Suprapubic skin (tissue), 4 donors: ENCODE results near the gene GAB1. TPM values are rescaled to one million over a fixed set of nuclear protein-coding genes. Genes with fewer than 3 reads are reported as not detected.
A peak's percentile ranks its signal among the peaks of the same experiment; 100 is the strongest.
"Not testable (repeated sequence)": the region's sequence is repeated elsewhere in the genome, so short reads cannot be mapped to it uniquely, and the experiment has no call there.

Experiments
- DNase-seq, 2 donors: peaks; one replicate each; pipeline ENCODE4 v3.0.0-alpha.2; 2019; ENCODE audit warnings: low spot score in 2 of 2
- H3K27ac ChIP-seq: fragments of 200-600 bp; sonication (generic); one replicate; pipeline ENCODE4 v1.5.1; 2019
- H3K27me3 ChIP-seq: fragments of 200-600 bp; sonication (generic); one replicate; pipeline ENCODE4 v1.5.1; 2019
- H3K36me3 ChIP-seq: fragments of 200-600 bp; sonication (generic); one replicate; pipeline ENCODE4 v1.5.1; 2019
- H3K4me1 ChIP-seq: fragments of 200-600 bp; sonication (generic); one replicate; pipeline ENCODE4 v1.5.1; 2019
- H3K4me3 ChIP-seq: fragments of 200-600 bp; sonication (generic); one replicate; pipeline ENCODE4 v1.5.1; 2019; ENCODE audit warnings: mild to moderate bottlenecking
- H3K9me3 ChIP-seq: fragments of 200-600 bp; sonication (generic); one replicate; pipeline ENCODE4 v1.5.1; 2019
- EP300 ChIP-seq: sonication (generic); formaldehyde crosslinking; IDR thresholded peaks from one replicate; pipeline ENCODE4 v1.6.1; 2017; ENCODE audit warnings: antibody characterized with exemption
- POLR2A ChIP-seq, 2 donors: fragments of 450-650 bp; IDR thresholded peaks; one replicate each; pipeline ENCODE4 v1.6.1; 2017; ENCODE audit warnings: antibody characterized with exemption in 2 of 2, mild to moderate bottlenecking in 2 of 2, moderate library complexity in 2 of 2
- POLR2AphosphoS5 ChIP-seq, 3 donors: sonication (generic); formaldehyde crosslinking; IDR thresholded peaks; one replicate each; pipeline ENCODE4 v1.6.1; 2017; ENCODE audit warnings: antibody characterized with exemption in 3 of 3
- WGBS: methylation state at CpG from one replicate; pipeline ENCODE4 v1.1.5; 2018; 5-methylcytosine and 5-hydroxymethylcytosine counted together
- total RNA-seq, 4 donors: library from RNA; depleted of rRNA; stranded (reverse); fragments of >200 nt; gene quantifications; one replicate each; pipeline ENCODE4 v1.1.0, GENCODE V29; 2016
- TF ChIP-seq, protein P1 (sequence below), 2 donors: fragments of 200-600 bp in 1 of 2; fragments of 450-650 bp in 1 of 2; sonication (generic) in 1 of 2; IDR thresholded peaks; one replicate each; pipeline ENCODE4 v1.5.1; 2016 to 2019; ENCODE audit warnings: antibody characterized with exemption in 2 of 2, mild to moderate bottlenecking in 1 of 2, moderate library complexity in 1 of 2

GAB1 gene
- total RNA-seq, 4 donors from 2014 or later, result 39.5 to 64.5 (median 46.4) TPM

DNA sequence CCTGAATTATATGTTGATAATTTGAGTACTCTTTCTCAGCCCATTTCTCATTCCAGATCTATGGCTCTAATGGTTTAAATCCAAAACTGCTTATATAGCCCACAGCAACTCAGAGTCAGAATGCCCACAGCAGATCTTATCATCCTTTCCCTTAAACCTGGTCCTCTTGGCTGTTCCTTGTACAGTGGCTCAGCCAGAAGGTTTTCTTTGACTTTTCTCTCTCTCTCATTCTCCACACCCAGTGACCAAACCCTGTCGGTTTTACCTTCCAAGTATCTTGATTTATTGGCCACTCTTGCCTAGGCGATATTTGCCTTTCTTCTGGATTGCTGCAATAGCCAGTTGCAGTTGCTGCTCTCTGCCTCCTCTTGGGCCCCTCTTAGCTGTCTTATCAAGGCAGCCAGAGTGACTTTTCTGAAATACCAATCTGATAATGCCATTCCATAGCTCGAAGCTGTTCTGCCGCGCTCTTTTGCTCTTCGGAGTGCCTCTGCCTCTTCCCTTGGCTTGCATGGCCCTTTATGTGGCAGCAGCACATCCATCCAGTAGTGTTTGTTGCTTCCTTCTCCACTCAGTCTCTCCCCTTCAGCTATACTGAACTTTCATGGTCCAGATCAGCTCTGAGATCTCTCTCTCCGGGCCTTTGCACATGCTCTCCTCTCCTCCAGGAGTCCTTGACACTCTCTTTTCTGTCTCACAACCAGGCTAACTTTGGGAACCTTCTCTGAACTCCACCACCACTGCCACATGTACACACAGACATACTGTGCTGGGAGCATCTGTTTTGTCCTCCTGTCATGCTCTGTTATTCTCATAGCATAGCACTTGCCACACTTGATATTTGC is 11.8 kb downstream of the GAB1 start:
- no peaks in the 10 kb centered on the region for H3K9me3 ChIP-seq
- no peak for DNase-seq
- no peak overlapping the region for H3K27ac ChIP-seq
- H3K4me1 ChIP-seq, result peaks cover 27% of the 10 kb centered on the region
- no peaks in the 10 kb centered on the region for H3K27me3 ChIP-seq
- 64% methylated on average over 7 of the region's 7 CpGs for WGBS
- H3K4me3 ChIP-seq, result no peak overlapping the region
- H3K36me3 ChIP-seq, result no peaks in the 10 kb centered on the region
- no peak for TF ChIP-seq EP300
- TF ChIP-seq, protein P1, sequence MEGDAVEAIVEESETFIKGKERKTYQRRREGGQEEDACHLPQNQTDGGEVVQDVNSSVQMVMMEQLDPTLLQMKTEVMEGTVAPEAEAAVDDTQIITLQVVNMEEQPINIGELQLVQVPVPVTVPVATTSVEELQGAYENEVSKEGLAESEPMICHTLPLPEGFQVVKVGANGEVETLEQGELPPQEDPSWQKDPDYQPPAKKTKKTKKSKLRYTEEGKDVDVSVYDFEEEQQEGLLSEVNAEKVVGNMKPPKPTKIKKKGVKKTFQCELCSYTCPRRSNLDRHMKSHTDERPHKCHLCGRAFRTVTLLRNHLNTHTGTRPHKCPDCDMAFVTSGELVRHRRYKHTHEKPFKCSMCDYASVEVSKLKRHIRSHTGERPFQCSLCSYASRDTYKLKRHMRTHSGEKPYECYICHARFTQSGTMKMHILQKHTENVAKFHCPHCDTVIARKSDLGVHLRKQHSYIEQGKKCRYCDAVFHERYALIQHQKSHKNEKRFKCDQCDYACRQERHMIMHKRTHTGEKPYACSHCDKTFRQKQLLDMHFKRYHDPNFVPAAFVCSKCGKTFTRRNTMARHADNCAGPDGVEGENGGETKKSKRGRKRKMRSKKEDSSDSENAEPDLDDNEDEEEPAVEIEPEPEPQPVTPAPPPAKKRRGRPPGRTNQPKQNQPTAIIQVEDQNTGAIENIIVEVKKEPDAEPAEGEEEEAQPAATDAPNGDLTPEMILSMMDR (IDR thresholded peaks at IDR 0.05), result no peak
- no peak for TF ChIP-seq POLR2AphosphoS5 (IDR thresholded peaks at IDR 0.05)
- TF ChIP-seq POLR2A (IDR thresholded peaks at IDR 0.05), result no peak

DNA sequence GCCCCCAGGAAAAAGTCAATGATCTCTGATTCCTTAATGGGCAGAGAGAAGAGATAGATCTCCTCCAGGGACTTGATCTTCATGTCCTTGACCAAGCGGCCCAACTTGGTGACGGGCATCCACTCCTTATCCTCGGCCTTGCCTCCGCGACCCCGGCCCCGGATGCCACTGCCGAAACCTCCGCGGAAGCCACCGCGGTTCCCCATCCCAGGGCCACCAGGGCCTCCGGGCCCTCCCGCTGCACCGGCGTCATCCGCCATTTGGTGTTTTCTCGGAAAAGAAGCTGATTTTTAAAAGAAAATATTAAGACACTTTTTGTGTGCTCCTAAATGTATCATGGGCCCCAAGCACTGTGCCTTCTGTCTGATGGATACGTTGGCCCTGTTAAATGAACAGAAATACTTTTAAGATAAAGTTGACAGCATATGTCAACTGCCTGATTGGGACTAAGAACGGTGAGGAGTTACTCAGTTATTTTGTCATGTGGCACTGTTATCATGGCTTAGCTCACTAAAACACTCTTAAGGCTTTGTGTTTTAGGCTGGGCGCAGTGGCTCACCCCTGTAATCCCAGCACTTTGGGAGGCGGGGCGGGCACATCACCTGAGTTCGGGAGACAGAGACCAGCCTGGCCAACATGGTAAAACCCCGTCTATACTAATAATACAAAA is 13.3 kb downstream of the GAB1 start:
- peaks cover 43% of the 10 kb centered on the region for H3K4me1 ChIP-seq
- not testable (repeated sequence) for H3K27ac ChIP-seq, H3K36me3 ChIP-seq, H3K9me3 ChIP-seq, H3K27me3 ChIP-seq, H3K4me3 ChIP-seq, DNase-seq
- WGBS, result 96% methylated on average over 25 of the region's 25 CpGs

DNA sequence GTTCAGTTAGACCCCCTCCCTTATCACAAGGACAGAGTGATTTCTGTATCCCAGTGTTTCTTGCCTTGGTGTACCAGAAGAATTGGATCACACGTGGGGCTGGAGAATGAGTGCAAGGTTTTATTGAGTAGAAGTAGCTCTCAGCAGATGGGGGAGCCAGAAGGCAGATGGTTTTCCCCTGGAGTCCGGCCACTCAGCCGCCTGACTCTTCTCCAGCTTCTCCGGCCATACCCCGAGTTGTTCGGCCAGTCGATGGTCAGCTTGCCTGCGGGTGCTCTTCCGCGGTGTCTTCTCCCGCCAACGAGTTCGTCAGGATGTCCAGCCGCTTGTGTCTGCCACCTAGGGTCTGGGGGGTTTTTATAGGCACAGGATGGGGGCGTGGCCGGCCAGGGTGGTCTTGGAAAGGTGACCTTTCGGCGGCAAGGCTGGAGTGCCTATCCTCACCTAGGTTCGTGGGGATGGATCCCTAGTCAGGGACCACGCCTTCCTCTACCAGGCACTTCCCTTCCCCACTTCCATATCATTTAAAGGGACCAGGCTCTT is 14.5 kb downstream of the GAB1 start:
- Histone ChIP-seq H3K27ac (no peak overlapping the region), H3K4me3 (no peak overlapping the region), H3K36me3 (no peaks in the 10 kb centered on the region), H3K27me3 (no peaks in the 10 kb centered on the region), H3K4me1 (peaks cover 55% of the 10 kb centered on the region), H3K9me3 (no peaks in the 10 kb centered on the region)
- WGBS, result 92% methylated on average over 8 of the region's 20 CpGs
- TF ChIP-seq, protein P1 (IDR thresholded peaks at IDR 0.05), result no peak
- TF ChIP-seq POLR2AphosphoS5 (IDR thresholded peaks at IDR 0.05) (no peak), EP300 (no peak), POLR2A (IDR thresholded peaks at IDR 0.05) (no peak)
- no peak for DNase-seq

DNA sequence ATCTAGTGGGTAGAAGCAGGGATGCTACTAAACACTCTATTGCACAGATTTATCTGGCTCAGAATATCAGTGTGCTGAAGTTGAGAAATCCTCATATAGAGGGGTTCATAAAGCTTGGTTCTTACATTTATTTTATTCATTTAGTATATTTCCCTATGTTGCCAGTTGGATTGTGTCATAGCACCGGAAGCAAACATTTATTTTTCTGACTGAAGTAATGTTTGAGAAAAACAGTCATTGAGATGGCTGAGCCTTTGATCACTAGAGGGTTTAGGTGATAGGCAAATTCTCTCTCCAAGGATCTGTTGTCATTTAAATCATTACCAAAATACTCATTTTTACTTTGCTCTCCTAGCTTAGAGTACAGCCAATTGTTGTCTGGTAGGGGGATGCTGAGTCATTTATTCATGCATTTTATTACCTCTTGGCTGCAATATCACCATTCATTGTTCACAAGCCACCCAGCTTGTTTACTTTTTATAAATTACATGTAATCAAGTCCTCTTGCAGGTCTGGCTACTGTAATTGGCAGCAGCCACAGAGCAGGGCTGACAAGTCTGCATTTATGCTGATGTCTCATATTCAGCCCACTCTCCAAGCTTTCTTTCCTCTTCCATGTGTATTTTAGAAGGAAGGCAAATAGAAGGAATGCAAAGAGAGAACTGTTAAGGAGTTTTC is 15.2 kb downstream of the GAB1 start:
- TF ChIP-seq EP300, result no peak
- TF ChIP-seq, protein P1 (IDR thresholded peaks at IDR 0.05), result no peak
- H3K4me3 ChIP-seq, result no peak overlapping the region
- H3K27ac ChIP-seq, result peak overlapping the region; percentile 51
- WGBS, result 22% methylated on average over 1 of the region's 1 CpG
- no peaks in the 10 kb centered on the region for H3K36me3 ChIP-seq
- H3K27me3 ChIP-seq, result no peaks in the 10 kb centered on the region
- H3K9me3 ChIP-seq, result no peaks in the 10 kb centered on the region
- H3K4me1 ChIP-seq, result peaks cover 61% of the 10 kb centered on the region
- DNase-seq, result no peak

GRCh38 chr4:143352720-143353119 is 16.0 kb downstream of the GAB1 start:
- peaks cover 69% of the 10 kb centered on the region for H3K4me1 ChIP-seq

More at GRCh38 chr4:143352720-143353119, 16.0 kb downstream of the GAB1 start:
- H3K4me3 ChIP-seq, result no peak overlapping the region
- no peak for DNase-seq
- H3K9me3 ChIP-seq, result no peaks in the 10 kb centered on the region
- no peaks in the 10 kb centered on the region for H3K27me3 ChIP-seq
- peak overlapping the region; percentile 51 for H3K27ac ChIP-seq
- no peaks in the 10 kb centered on the region for H3K36me3 ChIP-seq
- TF ChIP-seq POLR2A (IDR thresholded peaks at IDR 0.05), result no peak
- TF ChIP-seq, protein P1 (IDR thresholded peaks at IDR 0.05), result no peak
- TF ChIP-seq POLR2AphosphoS5 (IDR thresholded peaks at IDR 0.05), result no peak
- no peak for TF ChIP-seq EP300
- 34% methylated on average over 3 of the region's 3 CpGs for WGBS
